Fibroblast of pulmonary artery (primary cell): ENCODE results near the gene RENBP.

Experiments used
- DNase-seq: peaks from one replicate; pipeline ENCODE4 v3.0.0-alpha.2; 2010; ENCODE audit warnings: low read depth
- H3K4me3 ChIP-seq: replicated peaks from 2 replicates; pipeline ENCODE4 v1.5.1; 2011; ENCODE audit warnings: low read depth, mild to moderate bottlenecking, control low read depth, low read length, moderate library complexity
- TF ChIP-seq, protein P1 (sequence below): IDR thresholded peaks from 2 replicates; pipeline ENCODE4 v1.5.1; 2011; ENCODE audit warnings: mild to moderate bottlenecking, control low read depth, low read length, inconsistent platforms; ENCODE audit errors: missing control alignments

Gene RENBP

DNA sequence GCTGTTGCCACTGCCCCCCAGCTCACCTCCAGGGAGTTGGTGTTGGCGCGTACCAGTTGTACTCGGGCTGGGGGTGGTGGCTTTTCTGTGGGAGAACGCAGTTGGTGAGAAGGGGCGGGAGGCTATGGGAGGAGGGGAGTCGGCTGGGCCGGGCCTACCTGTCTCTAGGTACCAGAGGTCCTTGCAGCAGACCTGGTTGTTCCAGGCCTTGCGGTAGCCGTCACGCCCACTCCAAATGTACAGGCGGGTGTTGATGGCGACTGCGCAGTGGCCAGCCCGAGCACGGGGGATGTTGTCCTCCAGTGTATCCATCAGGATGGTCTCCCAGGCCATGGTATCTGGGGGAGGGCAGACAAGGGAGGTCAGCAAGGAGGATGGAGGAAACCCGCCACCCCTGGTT, 15.6 kb upstream of the RENBP start:
- no peak for DNase-seq
- TF ChIP-seq, protein P1, sequence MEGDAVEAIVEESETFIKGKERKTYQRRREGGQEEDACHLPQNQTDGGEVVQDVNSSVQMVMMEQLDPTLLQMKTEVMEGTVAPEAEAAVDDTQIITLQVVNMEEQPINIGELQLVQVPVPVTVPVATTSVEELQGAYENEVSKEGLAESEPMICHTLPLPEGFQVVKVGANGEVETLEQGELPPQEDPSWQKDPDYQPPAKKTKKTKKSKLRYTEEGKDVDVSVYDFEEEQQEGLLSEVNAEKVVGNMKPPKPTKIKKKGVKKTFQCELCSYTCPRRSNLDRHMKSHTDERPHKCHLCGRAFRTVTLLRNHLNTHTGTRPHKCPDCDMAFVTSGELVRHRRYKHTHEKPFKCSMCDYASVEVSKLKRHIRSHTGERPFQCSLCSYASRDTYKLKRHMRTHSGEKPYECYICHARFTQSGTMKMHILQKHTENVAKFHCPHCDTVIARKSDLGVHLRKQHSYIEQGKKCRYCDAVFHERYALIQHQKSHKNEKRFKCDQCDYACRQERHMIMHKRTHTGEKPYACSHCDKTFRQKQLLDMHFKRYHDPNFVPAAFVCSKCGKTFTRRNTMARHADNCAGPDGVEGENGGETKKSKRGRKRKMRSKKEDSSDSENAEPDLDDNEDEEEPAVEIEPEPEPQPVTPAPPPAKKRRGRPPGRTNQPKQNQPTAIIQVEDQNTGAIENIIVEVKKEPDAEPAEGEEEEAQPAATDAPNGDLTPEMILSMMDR: no peak
- no peak overlapping the region for H3K4me3 ChIP-seq

DNA sequence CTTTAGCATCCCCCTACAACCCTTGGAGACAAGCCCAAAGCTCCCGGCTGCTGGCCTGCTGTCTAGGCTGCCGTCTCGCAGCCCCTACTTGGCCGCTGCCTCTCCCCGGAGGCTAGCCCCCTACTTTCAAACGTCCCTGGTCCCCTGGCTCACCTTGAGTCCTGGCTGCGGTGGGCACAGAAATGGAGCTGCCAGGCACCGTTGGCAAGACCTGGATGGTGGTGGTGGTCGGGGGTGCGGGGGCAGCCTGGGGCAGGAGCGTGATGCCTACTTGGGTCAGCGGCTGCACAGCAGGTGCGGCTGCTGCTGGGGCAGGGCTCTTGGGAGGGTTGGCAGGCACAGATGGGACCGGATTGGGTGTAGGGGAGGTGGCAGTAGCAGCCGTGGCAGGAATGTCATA, 15.2 kb upstream of the RENBP start:
- TF ChIP-seq, protein P1: no peak
- no peak overlapping the region for H3K4me3 ChIP-seq
- no peak for DNase-seq

DNA sequence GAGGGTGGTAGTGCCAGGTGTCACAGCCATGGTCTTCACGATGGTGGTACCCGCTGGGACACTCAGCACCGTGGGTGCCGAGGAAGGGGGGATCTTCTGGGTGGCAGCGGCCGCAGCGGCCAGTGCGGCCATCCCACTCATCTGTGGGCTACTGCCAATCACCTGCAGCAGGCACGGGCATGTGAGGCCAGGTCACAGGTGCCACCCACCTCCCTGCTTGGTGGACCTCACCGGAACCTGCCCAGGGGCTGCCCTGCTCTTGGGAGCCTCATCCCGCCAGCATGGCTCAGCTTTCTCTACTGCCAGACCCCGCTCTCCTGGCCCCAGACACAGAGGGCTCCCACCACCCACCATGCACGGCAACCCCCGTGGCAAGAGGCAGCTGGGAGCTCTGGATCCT, 14.2 kb upstream of the RENBP start:
- no peak for DNase-seq
- H3K4me3 ChIP-seq: no peak overlapping the region
- TF ChIP-seq, protein P1: no peak

DNA sequence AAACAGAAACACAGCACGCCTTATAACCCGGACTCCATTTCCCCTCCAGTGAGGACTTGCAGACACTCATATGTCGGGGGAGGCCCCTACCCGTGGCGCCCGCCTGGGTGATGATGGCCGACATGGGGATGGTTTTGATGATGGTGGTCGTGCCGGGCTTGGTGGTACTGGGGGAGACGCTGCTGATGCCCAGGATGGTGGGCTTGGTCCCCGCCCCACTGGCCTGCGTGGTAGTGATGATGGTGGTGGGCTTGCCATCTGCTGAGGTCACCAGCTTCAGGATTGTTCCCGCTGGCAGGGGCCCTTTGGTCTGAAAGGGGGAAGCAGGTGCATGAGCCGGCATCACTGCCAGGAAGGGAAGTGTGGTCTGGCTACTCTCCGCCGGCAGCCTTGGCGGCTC, 12.8 kb upstream of the RENBP start:
- TF ChIP-seq, protein P1: no peak
- no peak overlapping the region for H3K4me3 ChIP-seq
- DNase-seq: no peak

DNA sequence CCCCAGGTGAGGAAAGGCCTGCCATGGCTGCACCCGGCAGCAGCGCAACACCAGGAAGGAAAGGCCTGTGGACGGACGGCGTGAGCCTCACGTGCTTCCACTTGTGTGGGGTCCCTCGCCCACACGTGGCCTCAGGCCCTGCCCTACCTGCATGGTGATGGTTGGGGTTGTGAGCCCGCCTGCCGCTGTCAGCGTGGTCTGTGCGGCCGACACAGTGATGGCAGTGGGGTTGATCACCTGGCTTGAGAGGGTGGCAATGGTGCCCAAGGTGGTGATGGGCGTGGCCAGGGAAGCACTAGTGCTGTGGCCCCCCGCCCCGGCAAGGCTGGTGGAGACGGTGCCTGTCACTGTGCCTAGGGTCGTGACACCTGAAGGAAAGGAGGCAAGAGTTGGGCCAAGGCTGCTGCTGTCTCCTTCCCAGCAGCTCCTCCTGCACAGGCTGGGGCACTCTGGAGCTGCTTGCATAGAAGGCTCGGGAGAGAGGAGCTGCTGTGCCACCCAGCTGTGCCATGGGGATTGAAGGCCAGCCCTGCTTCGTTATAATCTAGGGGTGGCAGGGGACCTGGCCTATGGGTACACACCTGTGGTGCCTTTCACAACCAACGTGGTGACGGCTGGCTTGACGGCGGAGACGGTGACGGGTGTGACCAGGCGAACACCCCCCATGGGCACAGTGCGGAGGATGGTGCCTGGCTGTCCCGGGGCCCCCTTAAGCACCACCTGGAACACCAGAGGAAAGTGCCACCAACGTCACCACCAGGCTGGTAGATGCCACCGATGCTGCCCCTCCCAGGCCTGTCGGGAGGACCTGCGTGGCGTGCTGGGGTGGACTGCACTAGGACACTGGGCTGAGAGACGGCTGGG, 11.8 kb upstream of the RENBP start:
- DNase-seq: no peak
- TF ChIP-seq, protein P1: no peak
- no peak overlapping the region for H3K4me3 ChIP-seq

DNA sequence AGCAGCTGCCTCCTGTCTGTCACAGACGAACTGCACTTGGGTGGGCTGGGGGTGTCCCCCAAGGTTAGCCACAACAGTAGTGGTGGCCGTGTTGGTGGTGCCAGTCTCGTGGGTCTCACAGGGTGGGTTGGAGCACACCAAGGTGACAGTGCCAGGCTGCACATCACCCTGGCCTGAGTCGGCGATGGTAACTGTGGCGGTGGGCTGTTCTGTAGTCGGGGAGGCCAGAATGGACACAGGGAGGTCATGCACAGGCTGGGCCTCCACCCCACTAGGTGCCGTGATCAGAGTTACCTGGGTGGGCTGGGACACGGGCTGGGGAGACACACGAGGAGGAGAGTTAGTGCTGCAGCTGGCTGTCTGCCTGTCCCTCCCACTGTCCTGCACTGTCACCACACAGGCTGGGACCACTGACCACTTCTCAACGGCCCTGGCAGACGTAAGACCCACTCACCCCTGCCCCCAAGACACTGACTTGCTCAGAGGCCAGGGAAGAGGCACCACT, 10.8 kb upstream of the RENBP start:
- no peak for DNase-seq
- TF ChIP-seq, protein P1: no peak
- H3K4me3 ChIP-seq: no peak overlapping the region

DNA sequence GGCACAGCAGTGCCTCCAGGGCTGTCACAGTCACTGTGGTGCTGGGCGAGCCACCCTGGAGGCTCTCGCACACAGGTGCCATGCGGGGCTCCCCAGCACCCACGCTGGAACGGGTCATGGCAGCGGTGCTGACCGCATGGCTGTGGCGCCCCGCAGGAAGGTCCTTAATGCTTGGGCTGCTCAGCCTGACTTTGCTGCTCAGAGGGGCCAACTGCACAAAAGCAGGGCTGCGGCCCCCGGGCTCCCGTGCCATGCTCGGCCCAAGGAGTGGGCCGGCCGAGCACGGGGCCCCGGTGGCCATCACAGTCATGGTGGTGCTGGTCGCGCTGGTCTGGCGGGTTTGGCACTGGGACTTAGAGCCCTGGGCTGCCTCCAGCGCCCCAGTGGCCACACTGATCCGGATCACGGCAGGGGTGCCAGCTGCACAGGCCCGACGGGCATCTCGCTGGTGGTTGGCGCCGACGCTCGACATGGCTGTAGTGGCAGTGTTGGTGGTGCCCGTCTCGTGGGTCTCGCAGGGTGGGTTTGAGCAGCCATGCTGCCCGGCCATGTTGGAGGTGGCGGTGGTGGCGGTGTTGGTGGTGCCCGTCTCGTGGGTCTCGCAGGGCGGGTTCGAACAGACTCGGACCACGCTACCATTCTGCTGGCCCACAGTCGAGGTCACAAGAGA, 10.2 kb upstream of the RENBP start:
- no peak for DNase-seq
- no peak overlapping the region for H3K4me3 ChIP-seq
- TF ChIP-seq, protein P1: no peak
